Subcutaneous adipose tissue (tissue), 4 donors: ENCODE data around the gene RNF150. TPM values are rescaled to one million over a fixed set of nuclear protein-coding genes. Genes with fewer than 3 reads are reported as not detected.

Experiments
- total RNA-seq, 4 donors: library from RNA; depleted of rRNA; stranded (reverse); fragments of >200 nt; gene quantifications; one replicate each; pipeline ENCODE4 v1.1.0, GENCODE V29; 2016
- TF ChIP-seq, protein P1 (sequence below): fragments of 450-650 bp; IDR thresholded peaks from one replicate; pipeline ENCODE4 v1.5.1; 2016; ENCODE audit warnings: low read depth, mild to moderate bottlenecking, control low read depth, antibody characterized with exemption, moderate library complexity

RNF150 gene
- total RNA-seq, 4 donors from 2014 or later, result 8.6 to 44.8 (median 22.6) TPM

- TF ChIP-seq, protein P1, sequence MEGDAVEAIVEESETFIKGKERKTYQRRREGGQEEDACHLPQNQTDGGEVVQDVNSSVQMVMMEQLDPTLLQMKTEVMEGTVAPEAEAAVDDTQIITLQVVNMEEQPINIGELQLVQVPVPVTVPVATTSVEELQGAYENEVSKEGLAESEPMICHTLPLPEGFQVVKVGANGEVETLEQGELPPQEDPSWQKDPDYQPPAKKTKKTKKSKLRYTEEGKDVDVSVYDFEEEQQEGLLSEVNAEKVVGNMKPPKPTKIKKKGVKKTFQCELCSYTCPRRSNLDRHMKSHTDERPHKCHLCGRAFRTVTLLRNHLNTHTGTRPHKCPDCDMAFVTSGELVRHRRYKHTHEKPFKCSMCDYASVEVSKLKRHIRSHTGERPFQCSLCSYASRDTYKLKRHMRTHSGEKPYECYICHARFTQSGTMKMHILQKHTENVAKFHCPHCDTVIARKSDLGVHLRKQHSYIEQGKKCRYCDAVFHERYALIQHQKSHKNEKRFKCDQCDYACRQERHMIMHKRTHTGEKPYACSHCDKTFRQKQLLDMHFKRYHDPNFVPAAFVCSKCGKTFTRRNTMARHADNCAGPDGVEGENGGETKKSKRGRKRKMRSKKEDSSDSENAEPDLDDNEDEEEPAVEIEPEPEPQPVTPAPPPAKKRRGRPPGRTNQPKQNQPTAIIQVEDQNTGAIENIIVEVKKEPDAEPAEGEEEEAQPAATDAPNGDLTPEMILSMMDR, result no peak
These were observed 110.2 kb downstream of the RNF150 start for GRCh38 chr4:141023051-141023450.

DNA sequence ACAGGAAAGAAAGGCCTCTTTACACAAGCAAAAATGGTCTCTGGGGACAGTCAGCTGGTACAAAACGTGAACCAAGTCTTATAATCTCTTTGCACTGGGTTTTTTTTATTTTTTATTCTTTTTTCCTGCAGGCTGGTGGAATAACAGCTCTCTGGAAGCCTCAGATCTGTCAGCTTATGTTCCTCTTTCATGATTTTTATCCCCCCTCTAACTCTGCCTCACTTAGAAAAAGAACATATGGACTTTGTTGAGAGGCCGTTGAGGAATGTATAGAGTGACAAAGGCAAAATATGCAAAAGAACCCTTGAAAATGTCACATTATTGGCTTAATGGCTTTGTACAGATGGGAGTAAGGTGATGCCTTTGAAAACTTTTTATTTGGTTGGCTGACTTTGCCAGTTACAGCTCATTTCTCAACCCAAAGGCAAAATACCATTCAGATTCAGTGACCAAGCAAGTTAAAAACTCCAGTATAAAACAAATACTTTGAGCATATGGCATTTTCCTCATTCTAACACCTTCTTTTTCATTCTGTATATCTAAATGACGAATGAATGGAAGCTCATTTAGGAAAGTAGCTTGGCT is 111.1 kb downstream of the RNF150 start:
- TF ChIP-seq, protein P1, result no peak

GRCh38 chr4:141021397-141022110 is 111.7 kb downstream of the RNF150 start:
- TF ChIP-seq, protein P1, result no peak

DNA sequence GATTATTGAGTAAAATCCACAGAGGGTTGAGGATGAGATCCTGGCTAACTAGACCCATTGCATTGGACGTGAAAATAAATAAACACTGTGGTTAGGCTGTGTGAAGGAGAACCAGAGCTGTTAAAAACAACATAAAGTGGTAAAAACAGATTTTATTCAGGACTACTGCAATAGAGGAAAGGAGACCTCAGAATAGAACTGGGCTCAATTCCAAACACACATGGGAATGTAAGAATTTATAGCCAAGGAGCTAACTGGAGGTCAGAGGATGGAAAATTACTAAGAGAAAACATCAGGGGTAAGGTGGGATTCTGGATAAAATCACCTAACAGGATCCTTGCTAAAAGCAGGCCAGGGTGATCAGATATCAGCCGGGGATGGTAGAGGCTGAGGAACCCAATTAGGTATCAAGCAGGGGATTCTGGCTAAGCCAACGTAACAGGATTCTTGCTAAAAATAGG is 112.4 kb downstream of the RNF150 start:
- TF ChIP-seq, protein P1, result no peak

DNA sequence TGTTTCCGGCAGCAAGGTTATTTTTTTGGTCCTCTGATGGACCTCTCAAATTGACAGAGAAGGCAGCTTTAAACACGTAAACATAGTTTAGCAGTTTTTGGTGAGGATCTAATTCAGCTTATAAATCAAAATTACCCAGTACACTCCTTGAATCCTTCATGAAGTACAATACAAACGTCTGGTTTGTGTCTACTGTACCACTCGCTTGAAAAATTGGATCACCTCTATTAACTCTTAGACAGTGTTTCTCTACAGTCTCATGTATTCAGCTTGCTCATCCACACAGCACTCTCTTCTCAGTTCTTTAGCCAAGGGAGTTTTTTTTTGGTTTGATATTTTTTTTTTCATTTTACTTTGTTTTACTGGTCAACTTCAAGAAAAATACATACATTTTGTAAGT is 113.5 kb downstream of the RNF150 start:
- TF ChIP-seq, protein P1, result no peak

DNA sequence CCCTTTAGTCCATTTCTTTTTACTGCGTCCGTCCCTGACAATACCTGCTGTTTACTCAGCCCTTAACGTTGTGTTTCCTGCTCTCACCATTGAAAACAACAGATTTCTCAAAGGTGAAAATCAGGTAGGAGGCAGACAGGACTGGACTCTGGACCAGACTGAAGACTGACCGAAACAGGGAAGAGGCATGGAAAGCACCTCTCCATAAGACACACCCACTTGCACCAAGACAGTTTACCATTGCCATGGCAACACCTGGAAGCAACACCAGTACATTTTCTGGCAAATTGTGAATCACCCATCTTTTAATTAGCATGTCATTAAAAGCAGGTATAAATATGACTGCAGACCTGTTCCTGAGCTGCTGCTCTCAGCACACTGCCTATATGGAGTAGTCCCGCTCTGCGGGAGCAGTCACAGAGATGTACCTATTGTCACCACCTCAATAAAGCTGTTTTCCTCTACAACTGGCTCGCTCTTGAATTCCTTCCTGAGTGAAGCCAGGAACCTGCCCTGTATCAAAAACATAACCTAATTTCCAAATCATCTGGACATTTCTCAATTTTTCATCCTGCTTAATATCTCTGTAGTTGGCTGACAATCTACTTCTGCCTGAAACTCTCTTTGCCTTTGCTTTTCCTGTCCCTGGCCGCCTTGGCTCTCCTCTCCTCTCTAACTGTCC is 117.0 kb downstream of the RNF150 start:
- TF ChIP-seq, protein P1, result no peak

DNA sequence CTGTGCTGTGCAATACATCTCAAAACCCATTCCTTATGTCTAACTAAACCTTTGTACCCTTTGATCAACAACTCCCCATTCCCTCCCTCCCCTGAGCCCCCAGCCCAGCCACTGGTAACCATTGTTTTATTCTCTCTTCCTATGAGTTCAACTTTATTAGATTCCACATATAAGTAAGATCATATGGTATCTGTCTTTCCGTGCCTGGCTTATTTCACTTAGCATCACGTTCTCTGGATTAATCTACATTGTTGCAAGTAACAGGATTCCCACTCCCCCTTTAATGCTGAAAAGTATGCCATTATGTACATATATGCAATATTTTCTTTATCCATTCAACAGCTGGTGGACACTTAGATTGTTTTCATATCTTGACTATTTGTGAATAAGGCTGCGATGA is 119.4 kb downstream of the RNF150 start:
- TF ChIP-seq, protein P1, result no peak
